Measurements from ENCODE around the gene MYL6B. TPM values are rescaled to one million over a fixed set of nuclear protein-coding genes. Genes with fewer than 3 reads are reported as not detected.

MYL6B gene
- total and polyA plus RNA-seq, 2 of the 4 experiments (the other 2 are of a cell fraction): 78.3 to 112 TPM

GRCh38 chr12:56121204-56121870 is 31.1 kb upstream of the MYL6B start:
- intact Hi-C loops (cut with micrococcal nuclease) (no loop called here), in situ Hi-C loops (cut with MboI; ENCODE audit: low sequenced_read_pairs) (no loop called here), dilution Hi-C loops (cut with HindIII; ENCODE audit: low sequenced_read_pairs, unreplicated experiment) (no loop called here)
- no TSS peak for BruUV-seq (replicated peaks)
- H2BK20ac ChIP-seq (ENCODE audit: low read depth, low read length): no peak overlapping the region
- H3K27ac ChIP-seq (ENCODE audit: insufficient read depth, low read length): no peak overlapping the region
- no peak overlapping the region for H2AFZ ChIP-seq (replicated peaks; ENCODE audit: low read length, poor library complexity)
- no peak for TF ChIP-seq MXI1 (IDR thresholded peaks at IDR 0.05; ENCODE audit: borderline replicate concordance, low read depth, low read length)
- no peak overlapping the region for H2BK120ac ChIP-seq (ENCODE audit: low read depth, low read length)
- no peak overlapping the region for H2BK5ac ChIP-seq (ENCODE audit: low read depth, low read length, poor library complexity, severe bottlenecking)
- ChIA-PET POLR2A (ENCODE audit: unreplicated experiment) (no interaction called here), CTCF (interaction anchor here (0.6 kb wide), 1 partner anchor 26 kb away, joined by 5 read pairs; no protein-coding TSS in a partner anchor)
- WGBS, 2 experiments (ENCODE audit: extremely low coverage in 2 of 2, insufficient read length in 1 of 2): 98% methylated on average over 4 of the region's 11 CpGs; no CpG with 5 or more reads in 1 of the 2 experiments
- peaks cover 16% of the 10 kb centered on the region for H3K36me3 ChIP-seq (ENCODE audit: control insufficient read depth, insufficient read depth, low read length)
- ATAC-seq (ENCODE audit: low read depth): no peak
- no peak overlapping the region for H3K23ac ChIP-seq (ENCODE audit: low read depth, low read length)
- no peaks in the 10 kb centered on the region for H3K27me3 ChIP-seq (ENCODE audit: control insufficient read depth, insufficient read depth, low read length)
- H4K20me1 ChIP-seq (ENCODE audit: insufficient read depth, low read length): peaks cover 7% of the 10 kb centered on the region
- no peak overlapping the region for H4K5ac ChIP-seq (ENCODE audit: low read depth, low read length)
- H3K4me2 ChIP-seq (ENCODE audit: low read depth, low read length): no peak overlapping the region
- H3K4me3 ChIP-seq (ENCODE audit: insufficient read depth, low read depth, low read length): no peak overlapping the region
- peaks cover 13 to 70% of the 10 kb centered on the region in 2 experiments for H3K79me1 ChIP-seq (ENCODE audit: low read depth in 1 of 2, low read length in 2 of 2)
- no peak overlapping the region for H3K14ac ChIP-seq (replicated peaks; ENCODE audit: low read depth, low read length)
- no peak overlapping the region for H3K18ac ChIP-seq (ENCODE audit: low read depth, low read length)
- H3K56ac ChIP-seq (ENCODE audit: extremely low read depth, insufficient read depth, low read length): no peak overlapping the region
- no peak overlapping the region for H4K8ac ChIP-seq (ENCODE audit: low read depth in 2 of 2, low read length in 2 of 2)
- no peak overlapping the region for H2BK15ac ChIP-seq (ENCODE audit: low read depth, low read length)
- peaks cover 8% of the 10 kb centered on the region for H3K4me1 ChIP-seq (ENCODE audit: control insufficient read depth, insufficient read depth, low read length)
- no peaks in the 10 kb centered on the region for H3K9me1 ChIP-seq (ENCODE audit: insufficient read depth, low read length)
- no peak overlapping the region for H2AK5ac ChIP-seq (ENCODE audit: low read depth, low read length)
- no peak for DNase-seq
- H2AK9ac ChIP-seq (replicated peaks; ENCODE audit: low read depth, low read length, poor library complexity): peak overlapping the region; percentile 77
- H3K4ac ChIP-seq (ENCODE audit: low read depth, low read length): no peak overlapping the region
- H4K91ac ChIP-seq (ENCODE audit: insufficient read depth, low read depth, low read length): no peak overlapping the region
- H3K9me3 ChIP-seq (ENCODE audit: control insufficient read depth, insufficient read depth, low read length): no peaks in the 10 kb centered on the region
- H3K9ac ChIP-seq (ENCODE audit: low read depth, low read length): no peak overlapping the region

All from IMR-90 (cell line).